Stimulated activated CD4-positive, alpha-beta T cell treated with anti-CD3 and anti-CD28 coated beads, Interleukin-2, amount 100 ng/mL, for 4 hours (primary cell): ENCODE results near the gene REXO1.
"Not testable (repeated sequence)": the region's sequence is repeated elsewhere in the genome, so short reads cannot be mapped to it uniquely, and the experiment has no call there.

Experiments used
- DNase-seq: peaks from one replicate; pipeline ENCODE4 v3.0.0-alpha.2; 2020; ENCODE audit warnings: low read depth

Gene REXO1

DNA sequence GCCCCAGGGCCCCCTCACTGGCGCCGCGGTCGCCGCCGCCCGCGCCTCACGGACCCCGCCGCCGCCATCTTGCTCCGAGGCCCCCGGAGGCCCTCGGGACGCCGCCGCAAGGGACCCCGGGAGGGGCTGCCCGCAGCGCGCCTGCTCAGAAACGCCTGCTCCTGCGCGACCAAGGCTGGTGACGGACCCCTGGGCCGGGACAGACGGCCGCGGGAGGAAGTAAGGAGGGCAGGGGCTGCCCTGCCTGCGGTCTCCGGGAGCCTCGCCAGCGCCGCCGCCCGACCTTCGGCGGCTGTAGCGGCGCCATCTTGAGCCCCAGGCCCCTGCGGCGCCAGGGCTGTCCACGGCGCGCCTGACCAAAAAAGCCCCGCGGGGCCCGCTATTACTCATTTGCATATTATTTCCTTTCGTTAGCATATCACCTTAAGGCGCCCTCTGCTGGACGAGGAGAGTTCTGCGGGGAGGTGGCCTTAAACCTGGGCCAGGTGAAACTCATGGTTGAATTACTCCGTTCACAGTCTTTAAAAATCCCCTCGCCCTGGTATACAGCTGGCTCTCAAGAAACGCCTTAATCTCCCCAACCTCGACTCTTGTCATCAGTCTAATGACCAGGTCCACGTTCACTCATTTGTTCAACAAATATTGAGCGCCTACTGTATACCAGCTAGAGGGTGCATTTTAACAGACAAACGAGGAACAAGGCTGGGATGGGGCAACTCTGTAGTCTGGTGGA lies at the start of gene REXO1:
TSS of gene REXO1 (minus strand) at position 85 of the 733 bp plus-strand sequence. CDS start 125 bp downstream, outside the sequence.
- peak; percentile 97 for DNase-seq

GRCh38 chr19:1896508-1896907 lies 48.2 kb upstream of the REXO1 start:
- DNase-seq: no peak

GRCh38 chr19:1893791-1894190 lies 45.5 kb upstream of the REXO1 start:
- no peak for DNase-seq

DNA sequence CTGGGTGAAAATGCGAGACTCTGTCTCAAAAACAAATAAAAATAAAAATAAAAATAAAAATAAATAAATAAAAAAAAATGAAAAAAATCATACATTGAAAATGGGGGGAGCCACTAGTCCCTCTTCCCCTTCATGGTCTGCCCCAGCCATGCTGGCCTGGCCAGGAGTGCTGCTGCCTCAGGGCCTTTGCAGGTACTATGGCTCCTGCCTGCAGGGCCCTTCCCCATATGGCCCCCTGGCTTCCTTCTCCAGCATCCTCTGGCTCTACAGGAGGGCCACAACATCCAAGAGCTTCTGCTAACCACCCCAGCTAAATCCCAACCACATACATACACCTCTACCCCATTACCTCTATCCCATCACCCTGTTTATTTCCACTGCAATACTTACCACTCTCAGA lies 41.6 kb upstream of the REXO1 start:
- DNase-seq: no peak

DNA sequence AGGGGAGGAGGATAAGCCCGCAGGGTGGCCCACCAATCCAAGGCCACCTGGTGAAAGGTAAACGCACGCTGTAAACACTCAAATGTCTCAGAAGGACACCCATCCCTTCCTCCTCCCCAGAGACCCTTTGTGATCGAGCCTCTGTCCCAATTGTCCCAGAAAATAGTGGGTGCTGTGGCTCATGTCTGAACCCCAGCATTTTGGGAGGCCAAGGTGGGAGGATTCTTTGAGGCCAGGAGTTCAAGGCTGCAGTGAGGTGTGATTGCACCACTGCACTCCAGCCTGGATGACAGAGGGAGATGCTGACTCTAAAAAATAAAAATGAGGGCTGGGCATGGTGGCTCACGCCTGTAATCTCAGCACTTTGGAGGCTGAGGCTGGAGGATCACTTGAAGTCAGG lies 40.1 kb upstream of the REXO1 start:
- DNase-seq: no peak

DNA sequence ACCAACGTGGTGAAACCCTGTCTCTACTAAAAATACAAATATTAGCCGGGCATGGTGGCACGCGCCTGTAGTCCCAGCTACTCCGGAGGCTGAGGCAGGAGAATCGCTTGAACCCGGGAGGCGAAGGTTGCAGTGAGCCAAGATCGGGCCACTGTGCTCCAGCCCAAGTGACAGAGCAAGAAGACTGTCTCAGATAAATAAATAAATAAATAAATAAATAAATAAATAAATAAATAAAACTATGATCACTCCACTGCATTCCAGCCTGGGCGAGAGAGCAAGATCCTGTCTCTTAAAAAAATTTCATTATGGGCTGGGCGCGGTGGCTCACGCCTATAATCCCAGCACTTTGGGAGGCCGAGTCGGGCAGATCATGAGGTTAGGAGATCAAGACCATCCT lies 38.1 kb upstream of the REXO1 start:
- not testable (repeated sequence) for DNase-seq

- peak; percentile 92 for DNase-seq
These were observed 37.3 kb upstream of the REXO1 start, which contains the start of gene ABHD17A for GRCh38 chr19:1885398-1886119. Gene ABHD17A, minus strand, starts transcription at chr19:1885496. Its CDS starts 3,930 bp downstream, at chr19:1881566.

DNA sequence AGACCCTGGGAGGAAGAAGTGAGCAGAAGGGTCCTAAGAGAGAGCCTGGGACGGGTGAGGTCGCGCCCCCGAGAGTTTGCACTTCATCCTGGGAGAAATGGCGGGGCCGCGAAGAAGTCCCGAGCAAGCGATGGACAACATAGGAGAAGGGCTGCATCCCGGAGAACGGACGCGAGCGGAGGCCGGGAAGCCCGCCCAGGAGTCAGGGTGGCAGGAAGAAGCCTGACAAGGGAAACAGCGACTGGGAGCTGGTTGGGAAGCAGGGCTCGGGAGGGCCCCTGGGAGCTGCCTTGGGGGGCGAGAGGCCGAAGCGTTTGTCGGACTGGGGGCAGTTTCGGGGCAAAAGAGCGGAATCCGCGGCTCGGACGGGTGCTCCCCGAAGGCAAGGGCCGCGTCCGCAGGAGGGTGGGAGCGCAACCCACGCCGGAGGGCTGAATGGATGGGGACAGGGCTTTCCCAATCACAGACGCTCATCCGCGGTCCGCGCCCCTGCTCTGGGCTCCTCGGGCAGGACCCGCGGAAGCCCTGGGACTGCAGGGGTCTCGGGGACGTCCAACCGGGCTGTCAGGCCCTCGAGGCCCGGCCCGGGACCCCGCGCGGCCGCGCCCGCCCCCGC lies 36.5 kb upstream of the REXO1 start:
- no peak for DNase-seq

DNA sequence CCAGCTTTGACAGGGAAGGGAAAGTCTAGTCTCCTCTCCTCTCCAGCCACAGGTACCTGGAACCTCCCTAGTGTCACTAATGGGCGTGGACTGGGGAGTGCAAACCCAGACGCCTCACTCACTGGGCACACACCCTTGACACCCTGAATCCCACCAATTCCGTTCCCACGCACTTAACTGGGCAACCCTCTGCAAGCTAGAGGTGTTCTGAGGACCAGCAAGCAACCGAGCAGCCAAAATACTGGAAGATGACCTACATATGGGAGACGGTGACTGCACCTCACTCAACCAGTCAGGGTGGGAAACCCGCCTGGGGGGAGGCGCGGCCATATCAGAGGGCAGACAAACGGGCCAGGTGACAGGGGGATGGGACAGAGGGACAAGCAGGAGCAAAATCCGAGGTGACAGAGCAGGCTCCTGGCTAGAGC lies 36.0 kb upstream of the REXO1 start:
- DNase-seq: no peak

GRCh38 chr19:1883784-1884183 lies 35.5 kb upstream of the REXO1 start:
- DNase-seq: no peak

DNA sequence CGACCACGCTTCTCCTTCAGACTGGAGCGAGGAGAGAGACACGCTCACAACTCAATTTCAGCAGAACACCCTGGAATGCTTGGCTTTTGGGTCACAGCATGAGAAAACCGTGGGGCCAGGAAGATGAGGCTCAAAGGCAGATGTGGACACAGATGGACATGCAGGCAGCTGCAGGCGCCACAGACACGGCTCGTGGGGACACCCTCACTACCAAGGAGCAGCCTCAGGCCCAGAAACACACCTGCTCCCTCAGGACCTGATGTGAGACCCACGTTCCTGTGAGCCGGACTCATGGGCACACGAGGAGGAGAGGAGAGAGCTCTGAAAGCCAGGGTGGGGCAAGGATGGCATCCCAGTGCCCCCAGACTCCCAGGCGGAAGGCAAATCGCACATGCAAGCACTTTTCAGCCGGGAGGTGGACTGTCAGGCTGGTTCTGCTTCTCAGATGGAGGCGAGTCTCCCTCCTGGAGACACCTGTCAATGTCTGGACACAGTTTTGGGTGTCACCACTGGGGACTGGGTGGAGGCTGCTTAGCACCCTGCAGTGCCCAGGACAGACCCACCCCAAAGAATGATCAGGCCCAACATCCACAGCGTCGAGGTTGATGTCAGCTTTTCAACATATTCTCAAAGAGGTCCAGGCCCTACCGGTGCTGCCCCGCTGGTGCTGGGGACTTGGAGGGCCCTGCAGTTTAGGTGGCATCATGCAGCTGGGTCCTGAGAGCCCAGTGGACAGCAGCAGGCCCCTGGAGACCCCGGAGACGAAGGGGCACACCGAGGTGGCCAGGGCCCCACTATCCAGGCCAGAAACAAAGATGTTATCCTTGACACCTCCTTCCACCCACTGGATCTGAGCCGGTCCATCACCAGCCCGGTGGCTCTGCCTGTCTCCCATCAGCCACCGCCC lies 34.8 kb upstream of the REXO1 start:
- DNase-seq: no peak

DNA sequence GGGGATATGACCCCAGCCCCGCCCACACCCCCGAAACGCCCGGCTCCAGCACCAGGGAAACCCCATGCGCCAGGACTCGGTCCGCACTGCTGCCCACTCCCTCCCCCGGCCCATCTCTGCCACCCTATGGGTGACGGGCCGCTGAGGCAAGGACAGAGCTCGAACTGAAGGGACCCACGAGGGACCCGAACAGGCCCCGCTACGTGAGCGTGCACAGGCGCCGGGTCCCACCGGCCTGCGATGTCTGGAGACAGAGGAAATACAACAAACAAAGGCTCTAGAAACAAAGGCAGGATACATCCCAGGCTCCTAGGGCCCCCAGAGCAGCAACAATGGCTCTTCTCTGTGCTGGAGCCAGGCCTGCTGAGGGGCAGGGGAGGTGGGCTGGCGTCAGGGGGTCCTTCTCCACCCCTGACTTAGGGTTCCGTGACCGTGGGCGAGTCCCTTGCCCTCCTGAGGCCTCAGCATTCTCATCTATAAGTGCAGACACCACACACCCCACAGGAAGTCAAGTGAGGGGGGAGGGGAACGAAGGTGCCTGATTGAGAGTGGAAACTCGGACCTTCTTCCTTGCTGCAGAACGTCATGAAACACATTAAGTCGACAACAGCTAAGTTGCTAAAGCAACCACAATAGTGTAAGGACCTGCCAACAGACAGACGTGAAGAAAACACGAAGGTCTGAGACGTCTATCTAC lies 34.0 kb upstream of the REXO1 start:
- DNase-seq: peak; percentile 62

- DNase-seq: not testable (repeated sequence)
These were observed 33.3 kb upstream of the REXO1 start for GRCh38 chr19:1881393-1882088.

- DNase-seq: no peak
These were observed 32.5 kb upstream of the REXO1 start for GRCh38 chr19:1880611-1881392.

- DNase-seq: not testable (repeated sequence)
These were observed 31.7 kb upstream of the REXO1 start for GRCh38 chr19:1879982-1880381.

- DNase-seq: not testable (repeated sequence)
These were observed 30.3 kb upstream of the REXO1 start for GRCh38 chr19:1878583-1878982.

DNA sequence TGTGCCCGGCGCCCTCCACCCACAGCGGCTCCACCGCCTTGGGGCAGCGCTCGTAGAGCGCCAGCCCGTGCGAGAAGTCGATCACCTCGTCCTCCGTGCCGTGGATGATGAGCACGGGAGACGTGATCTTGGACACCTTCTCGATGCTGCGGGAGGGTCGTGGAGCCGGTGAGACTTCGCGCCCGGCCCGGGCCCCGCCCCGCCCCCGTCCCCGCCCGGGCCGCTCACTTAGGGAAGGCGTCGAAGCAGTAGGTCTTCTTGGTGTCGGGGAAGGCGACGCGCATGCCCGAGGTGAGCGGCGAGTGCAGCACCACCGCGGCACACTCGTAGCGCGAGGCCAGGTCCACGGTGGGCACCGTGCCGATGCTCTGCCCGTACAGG lies 29.0 kb upstream of the REXO1 start:
- DNase-seq: not testable (repeated sequence)

DNA sequence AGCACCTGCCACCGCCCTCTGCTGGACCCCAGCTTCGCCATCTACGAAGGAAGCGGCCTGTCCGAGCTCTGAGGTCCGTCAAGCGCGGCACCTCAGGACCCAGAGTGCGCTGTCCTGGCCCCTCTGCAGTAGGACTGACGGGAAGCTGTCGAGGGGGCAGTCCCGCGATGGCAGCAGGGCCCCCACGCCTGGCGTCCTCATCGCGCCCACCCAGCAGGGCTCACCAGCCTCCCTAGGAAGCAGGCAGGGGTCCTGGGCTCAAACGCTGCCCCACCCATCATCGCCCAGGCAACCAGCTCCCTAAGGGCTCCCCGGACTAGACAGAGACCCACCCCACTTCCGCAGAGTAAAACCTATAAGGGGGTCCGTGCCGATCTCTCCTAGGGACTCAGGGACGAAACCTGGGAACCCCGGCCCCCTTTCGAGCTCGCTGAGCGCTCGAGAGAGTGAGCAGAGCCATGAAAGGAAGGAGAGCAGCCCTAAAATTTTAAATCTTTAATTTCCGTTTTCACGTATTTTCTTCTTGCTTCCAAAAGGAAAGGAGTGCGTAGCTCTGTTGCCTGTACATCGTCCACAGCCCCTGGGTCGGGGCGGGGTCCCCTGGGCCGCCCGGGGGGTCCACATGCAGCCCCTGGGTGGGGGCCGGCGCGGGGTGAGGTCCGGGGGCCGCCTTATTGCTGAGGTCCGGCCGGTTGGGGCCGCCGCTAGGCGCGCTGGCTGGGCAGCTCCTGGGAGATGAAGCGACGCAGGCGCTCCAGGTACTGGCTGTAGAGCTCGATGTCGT lies 28.4 kb upstream of the REXO1 start:
- not testable (repeated sequence) for DNase-seq
